Activated CD8-positive, alpha-beta memory T cell treated with anti-CD3 and anti-CD28 coated beads for 36 hours (primary cell): Measurements from ENCODE around the gene PDGFC. TPM values are rescaled to one million over a fixed set of nuclear protein-coding genes. Genes with fewer than 3 reads are reported as not detected.
"Not testable (repeated sequence)": the region's sequence is repeated elsewhere in the genome, so short reads cannot be mapped to it uniquely, and the experiment has no call there.

Source experiments
- CTCF ChIA-PET: fragments of 350-600 bp; sonication (Branson Sonifier 250); formaldehyde crosslinking; loops from one replicate; lab custom pipeline; 2021; ENCODE audit warnings: antibody characterized with exemption; lab: Charles Lee
- POLR2A ChIA-PET: fragments of 350-600 bp; sonication (Branson Sonifier 250); formaldehyde crosslinking; loops from one replicate; lab custom pipeline; 2021; ENCODE audit warnings: antibody characterized with exemption; lab: Charles Lee
- total RNA-seq, 2 experiments: library from RNA; stranded (reverse); gene quantifications; one replicate each; pipeline ENCODE4 v1.2.3, GENCODE V29; 2021

Gene PDGFC
- total RNA-seq, 2 experiments from 2014 or later: not detected

DNA sequence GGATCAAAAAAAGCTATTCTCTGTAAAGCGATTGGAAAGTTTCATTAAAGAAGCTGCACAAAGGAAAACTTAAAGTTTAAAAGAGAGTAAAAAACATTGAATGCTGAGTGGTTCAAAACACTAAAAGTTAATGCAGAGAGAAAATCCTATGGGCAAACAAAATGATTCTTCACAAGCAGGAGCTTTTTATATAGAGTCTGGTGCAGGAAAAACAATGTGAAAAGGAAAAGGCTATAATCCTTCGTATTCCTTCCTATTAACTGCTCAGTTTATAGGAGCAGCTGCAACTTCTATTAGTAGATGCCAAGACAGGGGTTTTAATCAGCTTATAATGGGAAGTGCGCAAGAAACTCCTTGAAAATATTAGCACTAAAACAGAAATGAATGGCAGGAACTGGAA lies 100.7 kb downstream of the PDGFC start:
- ChIA-PET CTCF (no interaction called here), POLR2A (no interaction called here)

GRCh38 chr4:156870131-156870530 lies 101.5 kb downstream of the PDGFC start:
- ChIA-PET CTCF (no interaction called here), POLR2A (no interaction called here)

GRCh38 chr4:156866088-156866487 lies 105.5 kb downstream of the PDGFC start:
- POLR2A ChIA-PET, CTCF ChIA-PET: not testable (repeated sequence)

DNA sequence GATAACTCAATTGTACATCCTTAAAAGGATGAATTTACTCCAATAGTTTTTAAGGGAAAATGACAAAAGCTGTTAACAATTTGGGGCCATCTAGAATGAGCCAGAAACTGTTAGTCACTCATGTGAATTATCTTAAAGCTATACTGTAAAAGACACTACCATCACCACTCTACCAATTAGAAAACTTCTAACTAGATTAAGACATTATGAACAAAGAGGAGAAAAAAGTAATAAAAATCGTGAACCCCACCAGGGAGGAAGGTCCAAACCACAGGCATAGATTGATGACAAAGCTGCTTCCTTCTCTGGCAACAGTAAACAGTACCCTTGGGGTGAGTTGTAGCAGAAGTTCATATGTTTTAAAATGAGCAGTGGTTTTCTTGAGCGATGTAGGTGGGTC lies 106.1 kb downstream of the PDGFC start:
- POLR2A ChIA-PET: no interaction called here
- CTCF ChIA-PET: no interaction called here

DNA sequence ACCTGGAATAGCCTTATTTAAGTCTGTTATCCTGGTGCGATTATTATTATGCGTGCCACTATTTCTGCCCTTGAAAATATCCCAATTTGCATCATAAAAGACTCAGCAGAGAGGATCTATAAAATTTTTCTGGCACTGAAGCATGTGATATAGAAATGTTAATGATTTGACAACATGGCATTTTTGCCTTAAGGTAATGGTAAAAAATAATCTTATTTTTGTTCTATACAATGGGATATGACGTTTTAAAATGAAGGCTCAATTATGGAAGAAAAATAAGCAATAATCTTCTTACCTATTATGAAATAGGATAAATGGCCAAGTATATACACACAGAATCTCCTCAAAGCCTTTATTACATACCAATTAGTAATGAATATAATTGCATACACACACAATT lies 113.5 kb downstream of the PDGFC start:
- CTCF ChIA-PET: no interaction called here
- POLR2A ChIA-PET: no interaction called here

- POLR2A ChIA-PET: no interaction called here
- CTCF ChIA-PET: no interaction called here
Observed at GRCh38 chr4:156838761-156839160, 132.8 kb downstream of the PDGFC start.

DNA sequence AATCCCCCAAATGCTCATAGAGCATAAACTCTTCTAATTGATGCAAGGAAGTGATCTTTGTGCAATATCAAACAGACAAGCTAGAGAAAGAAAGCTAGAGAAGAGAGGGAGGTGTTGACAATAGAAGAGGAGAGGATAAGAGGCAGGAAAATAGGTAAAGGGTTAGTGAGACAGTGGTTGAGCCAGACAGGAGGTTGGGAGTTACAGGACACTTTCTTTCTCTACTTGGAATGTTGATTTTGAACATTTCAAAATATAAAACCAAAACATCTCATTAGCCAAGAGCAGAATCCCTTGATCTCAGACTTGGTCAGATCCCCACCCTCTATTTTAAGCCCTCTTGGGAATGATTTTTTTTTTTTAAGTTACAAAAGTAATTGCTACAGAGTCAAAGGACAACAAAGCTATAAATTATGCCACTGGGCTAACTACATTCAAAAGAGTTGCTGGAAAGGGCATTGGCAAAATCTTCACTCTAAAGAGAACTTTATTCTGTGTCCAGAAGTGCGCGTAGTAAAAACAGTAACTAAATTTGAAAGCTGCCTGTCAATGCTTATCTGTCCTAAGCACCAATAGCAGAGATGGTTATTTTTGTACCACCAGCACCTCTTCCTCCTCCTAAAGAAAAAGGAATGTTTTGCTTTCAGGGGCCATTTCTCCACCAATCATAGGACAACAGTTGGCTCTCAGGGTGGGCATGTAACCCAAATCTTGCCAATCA lies 133.8 kb downstream of the PDGFC start:
- POLR2A ChIA-PET: no interaction called here
- CTCF ChIA-PET: no interaction called here

DNA sequence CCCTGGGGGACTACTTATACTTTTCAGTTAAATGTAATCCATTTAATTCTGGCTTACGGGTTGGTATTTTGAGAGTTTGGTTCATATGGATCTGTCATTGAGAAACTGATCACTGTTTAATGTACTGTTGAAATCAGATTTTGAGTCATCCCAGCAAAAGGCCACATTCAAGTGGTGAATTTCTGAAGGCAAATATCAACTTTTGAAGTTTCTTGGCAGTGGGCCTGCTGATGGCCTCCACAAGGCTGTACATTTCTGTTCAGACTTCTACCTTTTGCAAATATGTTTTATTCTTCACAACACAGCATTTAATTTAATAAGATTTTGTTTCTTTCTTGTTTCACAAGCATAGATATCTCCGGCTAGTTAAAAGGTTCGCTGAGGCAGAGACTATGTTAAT lies 138.7 kb downstream of the PDGFC start:
- CTCF ChIA-PET: no interaction called here

DNA sequence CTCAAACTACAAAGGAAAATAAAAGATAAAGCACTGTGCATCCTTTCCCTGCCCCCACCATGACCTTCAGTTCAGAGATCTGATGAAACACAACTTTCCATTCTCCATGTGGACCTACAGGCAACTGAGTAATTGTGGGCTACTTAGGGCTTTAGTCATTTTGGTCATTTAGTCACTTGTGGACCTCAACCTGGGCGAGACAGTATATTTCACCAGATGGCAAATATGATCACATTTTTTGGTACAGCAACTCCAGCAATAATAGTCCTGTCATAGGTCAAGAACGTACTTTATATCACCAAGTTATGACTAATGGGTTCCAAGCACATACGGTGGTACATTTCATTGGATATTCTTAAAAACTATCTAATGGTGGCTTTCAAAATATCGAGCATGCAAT lies 141.2 kb downstream of the PDGFC start:
- CTCF ChIA-PET: no interaction called here
- POLR2A ChIA-PET: no interaction called here

More for the DNA sequence above, 138.7 kb downstream of the PDGFC start:
- POLR2A ChIA-PET: no interaction called here

DNA sequence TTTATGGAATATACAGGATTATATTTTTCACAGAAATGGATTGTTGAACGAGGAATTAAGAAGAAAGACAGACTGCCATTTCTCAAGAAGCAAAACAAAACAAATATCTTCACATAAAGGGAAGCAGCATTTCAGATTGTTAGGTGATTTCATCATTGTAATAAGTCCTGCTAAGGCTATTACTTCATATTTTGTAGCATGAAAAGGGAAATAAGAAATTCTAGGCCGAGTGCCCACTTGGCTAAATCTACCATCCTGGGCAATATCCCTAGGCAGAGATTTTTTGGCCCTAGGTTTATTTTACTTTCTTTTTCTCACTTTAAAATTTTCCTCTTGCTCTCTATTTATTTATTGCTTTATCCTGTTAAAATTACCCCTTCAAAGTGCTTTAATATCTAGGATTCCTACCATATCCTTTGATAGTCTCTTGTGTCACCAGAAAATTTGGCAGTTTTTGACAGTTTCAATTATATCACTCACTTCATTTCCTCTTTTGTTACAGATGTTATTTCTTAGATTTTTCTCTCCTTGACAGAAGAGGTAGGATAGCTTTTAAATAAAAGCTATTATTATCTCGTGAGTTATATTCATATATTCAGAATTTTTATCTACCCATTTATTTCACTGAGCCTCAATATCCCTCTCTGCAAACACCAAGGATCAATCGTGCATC lies 142.3 kb downstream of the PDGFC start:
- POLR2A ChIA-PET: no interaction called here
- CTCF ChIA-PET: no interaction called here

DNA sequence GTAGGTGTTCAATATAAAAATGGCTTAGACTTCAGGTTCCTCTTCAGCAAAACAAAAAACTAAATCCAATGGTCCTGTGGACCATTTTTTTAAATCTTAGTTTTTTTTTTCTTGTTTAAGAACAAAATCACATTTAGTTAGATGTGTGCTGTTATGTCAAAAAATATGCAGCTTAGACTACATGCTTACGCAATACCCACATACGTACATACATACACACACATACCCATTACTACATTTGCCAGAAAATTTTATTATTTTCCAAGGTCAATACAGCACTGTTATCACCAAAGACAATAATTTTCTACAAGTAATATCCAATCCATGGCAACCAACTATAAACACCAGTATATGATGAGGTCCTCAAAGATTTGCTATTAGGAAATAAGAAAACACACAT lies 144.1 kb downstream of the PDGFC start:
- ChIA-PET CTCF (no interaction called here), POLR2A (no interaction called here)

DNA sequence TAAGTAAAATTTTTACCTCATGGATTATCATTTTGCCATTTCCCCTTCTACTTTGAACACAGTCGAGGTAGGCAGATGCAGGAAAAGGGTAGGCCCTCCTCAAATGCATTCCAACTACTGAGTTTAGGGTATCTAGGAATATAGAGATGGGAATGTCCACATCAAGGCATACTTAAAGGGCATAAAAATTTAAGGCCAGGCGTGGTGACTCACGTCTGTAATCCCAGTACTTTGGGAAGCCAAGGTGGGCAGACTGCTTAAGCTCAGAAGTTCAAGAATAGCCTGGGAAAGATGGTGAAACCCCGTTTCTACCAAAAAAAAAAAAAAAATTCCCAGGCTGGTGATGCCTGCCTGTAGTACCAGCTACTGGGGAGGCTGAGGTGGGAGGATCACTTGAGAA lies 146.5 kb downstream of the PDGFC start:
- ChIA-PET POLR2A (no interaction called here), CTCF (no interaction called here)

GRCh38 chr4:156824451-156825060 lies 147.0 kb downstream of the PDGFC start:
- CTCF ChIA-PET: no interaction called here
- POLR2A ChIA-PET: no interaction called here

- ChIA-PET CTCF (no interaction called here), POLR2A (no interaction called here)
Observed at GRCh38 chr4:156820931-156821330, 150.7 kb downstream of the PDGFC start.

DNA sequence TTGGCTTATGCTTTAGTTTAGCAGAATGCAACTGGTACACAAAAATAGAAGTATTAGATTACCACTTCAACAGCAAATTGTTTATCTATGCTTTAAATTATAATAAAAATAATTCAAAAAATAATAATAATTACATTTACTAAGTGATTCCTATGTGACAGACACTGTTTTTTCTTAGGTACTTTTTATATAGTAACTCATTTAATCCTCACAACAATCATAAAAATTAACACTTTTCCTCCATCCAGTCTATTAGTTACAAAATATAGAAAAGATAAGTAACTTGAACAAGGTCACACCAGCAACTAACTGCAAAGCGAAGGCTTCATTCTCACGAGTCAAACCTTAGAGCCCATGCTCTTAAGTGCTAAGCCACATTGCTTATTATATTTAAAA lies 155.2 kb downstream of the PDGFC start:
- POLR2A ChIA-PET: no interaction called here
- CTCF ChIA-PET: no interaction called here

DNA sequence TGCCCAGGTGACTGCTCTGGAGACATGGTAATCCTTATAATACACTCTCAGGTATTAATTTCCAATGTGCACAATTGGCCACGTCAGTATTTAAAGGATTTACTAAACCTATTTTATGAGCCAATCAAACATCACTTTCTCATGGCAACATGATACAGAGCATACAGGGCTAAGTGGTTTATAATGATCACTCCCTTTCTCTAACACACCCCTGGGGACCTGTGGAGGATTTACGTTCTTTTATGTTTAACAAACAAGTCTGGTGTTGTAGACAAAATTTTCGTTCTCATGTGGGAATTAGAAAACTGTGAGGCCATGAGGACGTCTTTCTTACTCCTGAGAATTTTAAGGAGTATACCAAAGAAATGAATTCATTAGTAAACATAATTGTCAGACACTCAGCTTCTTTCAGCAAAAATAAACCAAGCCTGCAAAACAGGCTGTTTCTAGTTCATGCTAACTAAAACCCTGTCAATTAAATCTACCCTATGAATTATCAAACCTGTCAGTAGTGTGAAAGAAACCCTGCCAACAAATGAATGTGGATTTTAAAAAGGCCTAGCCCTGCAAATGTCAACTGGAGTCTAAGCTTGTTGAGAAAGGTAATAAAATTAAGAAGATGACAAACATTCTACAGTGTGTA lies 155.8 kb downstream of the PDGFC start:
- CTCF ChIA-PET: no interaction called here

DNA sequence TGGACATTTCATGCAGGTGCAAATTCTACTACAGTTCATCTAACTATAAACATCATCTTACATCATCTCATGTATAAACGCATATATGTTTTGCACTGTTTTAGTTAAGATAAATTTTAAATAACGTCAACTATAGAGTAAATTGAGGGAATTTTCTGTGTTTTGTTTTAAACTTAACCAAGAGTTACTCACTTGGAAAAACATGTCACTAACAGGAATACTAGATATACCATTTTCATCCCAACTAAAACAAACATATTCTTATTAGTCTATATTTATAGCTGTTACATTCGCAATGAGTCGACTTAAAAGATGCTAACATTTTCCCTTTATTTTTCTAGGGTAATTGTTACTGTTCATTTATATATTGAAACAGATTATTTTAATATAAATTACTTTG lies 159.6 kb downstream of the PDGFC start:
- CTCF ChIA-PET: no interaction called here
- POLR2A ChIA-PET: no interaction called here

More for the DNA sequence above, 155.8 kb downstream of the PDGFC start:
- POLR2A ChIA-PET: no interaction called here

DNA sequence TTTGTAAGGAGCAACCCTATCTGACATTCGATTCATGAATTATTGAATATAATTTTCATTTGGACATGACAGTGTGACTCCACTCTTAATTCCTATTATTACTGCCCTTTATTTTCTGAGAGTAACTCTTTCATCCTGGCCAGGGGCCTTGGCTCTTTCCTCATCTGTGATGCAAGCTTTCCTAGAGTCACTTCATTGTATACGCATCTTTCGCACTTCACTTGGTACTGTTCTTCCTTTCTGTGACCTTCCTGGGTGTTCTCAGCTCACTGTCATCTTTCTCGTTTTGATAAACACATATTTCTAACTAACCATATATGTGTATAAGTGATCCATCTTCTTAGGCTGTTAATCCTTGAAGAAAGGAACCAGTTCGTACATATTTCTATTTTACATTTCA lies 160.3 kb downstream of the PDGFC start:
- ChIA-PET POLR2A (no interaction called here), CTCF (no interaction called here)

DNA sequence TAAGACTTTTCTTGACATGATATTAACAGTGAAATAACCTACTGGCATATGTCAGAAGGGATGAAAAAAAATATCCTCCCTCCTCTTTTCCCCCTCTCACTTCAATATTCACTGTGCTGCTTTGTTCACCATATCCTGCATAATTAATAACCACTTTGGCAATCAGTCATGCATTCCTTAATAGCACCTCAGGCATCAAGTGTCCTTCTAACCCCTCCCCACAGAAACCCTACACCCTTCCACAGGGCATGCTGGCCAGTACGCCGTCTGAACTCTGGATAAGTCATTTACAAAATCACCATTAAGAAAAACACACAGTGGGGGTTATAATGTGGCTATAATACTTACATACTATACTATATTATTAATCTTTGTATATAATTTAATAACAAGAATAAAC lies 165.9 kb downstream of the PDGFC start:
- ChIA-PET POLR2A (no interaction called here), CTCF (no interaction called here)

DNA sequence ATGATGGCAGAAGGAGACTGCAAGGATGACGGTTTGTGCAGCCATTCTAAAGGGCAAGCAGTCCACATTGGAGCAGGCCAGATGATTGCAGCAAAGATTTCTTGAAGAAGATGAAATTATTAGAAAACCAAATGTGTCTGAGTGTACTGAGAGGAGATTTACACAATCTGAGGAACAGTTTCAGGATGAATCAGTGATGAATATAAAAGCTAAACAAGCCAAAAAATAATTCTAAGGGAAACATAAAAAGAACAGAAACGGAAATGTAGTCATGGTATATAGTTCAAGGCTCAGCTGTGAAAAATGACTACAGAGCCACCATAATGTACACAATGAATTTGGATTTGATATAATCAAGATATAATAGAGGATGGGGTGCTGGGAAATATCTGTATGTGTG lies 168.5 kb downstream of the PDGFC start:
- POLR2A ChIA-PET: no interaction called here

GRCh38 chr4:156800463-156800862 lies 171.1 kb downstream of the PDGFC start:
- ChIA-PET POLR2A (no interaction called here), CTCF (no interaction called here)

More for the DNA sequence above, 168.5 kb downstream of the PDGFC start:
- CTCF ChIA-PET: no interaction called here
